ENCODE data around the gene POLR2B. TPM values are rescaled to one million over a fixed set of nuclear protein-coding genes. Genes with fewer than 3 reads are reported as not detected.

POLR2B gene
- total and polyA plus RNA-seq, 5 donors, result 38.1 to 80.9 (median 73.1) TPM

DNA sequence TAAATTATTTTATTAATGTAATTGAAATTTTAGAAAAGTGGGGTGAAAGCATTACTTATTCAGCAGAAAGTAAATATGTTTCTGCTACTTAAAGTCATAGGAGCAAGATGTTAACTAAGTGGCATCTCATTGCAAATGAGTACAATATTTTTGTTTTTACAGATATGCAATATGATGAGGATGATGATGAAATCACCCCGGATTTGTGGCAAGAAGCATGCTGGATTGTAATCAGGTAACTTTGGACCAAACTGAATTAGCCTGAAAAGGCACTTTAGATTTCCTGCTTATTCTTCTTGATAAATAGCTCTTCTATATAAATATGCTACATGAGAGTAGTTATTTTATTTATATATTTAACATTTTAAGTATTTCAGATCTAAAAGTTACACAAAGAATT is 7.5 kb downstream of the POLR2B start:
- no peak for ATAC-seq
- H3K27me3 ChIP-seq (ENCODE audit: control insufficient read depth, insufficient read depth), result no peaks in the 10 kb centered on the region
- H3K4me1 ChIP-seq (ENCODE audit: control insufficient read depth, insufficient read depth, low read length), result peaks cover 4% of the 10 kb centered on the region
- no peak overlapping the region for H3K4me3 ChIP-seq (ENCODE audit: low read length)
- H3K9me3 ChIP-seq (ENCODE audit: control insufficient read depth, low read length), result no peaks in the 10 kb centered on the region
- no peak overlapping the region for H3K27ac ChIP-seq (ENCODE audit: low read length)
- intact Hi-C loops (cut with DNase I), result no loop called here
- no peak for DNase-seq
- 94% methylated on average over 1 of the region's 1 CpG for WGBS

DNA sequence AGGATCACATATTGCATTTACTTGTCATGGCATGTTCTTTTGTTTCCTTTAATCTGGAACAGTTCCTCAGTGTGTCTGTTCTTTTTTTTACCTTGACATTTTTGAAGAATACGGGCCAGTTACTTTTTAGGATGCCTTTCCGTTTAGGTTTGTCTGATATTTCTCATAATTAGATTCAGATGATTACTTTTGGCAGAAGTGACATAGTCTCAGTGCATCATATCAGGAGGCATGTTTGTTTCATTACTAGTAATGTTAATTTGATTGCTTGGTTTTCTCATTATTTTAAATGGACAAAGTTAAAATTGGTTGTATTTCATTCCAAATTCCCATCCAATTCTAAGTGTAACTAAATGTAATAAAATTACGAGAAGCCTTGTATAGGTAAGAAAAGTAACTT is 8.3 kb downstream of the POLR2B start:
- WGBS, result 95% methylated on average over 3 of the region's 3 CpGs
- Histone ChIP-seq H3K4me3 (ENCODE audit: low read length) (no peak overlapping the region), H3K9me3 (ENCODE audit: control insufficient read depth, low read length) (no peaks in the 10 kb centered on the region), H3K4me1 (ENCODE audit: control insufficient read depth, insufficient read depth, low read length) (peaks cover 4% of the 10 kb centered on the region), H3K27ac (ENCODE audit: low read length) (no peak overlapping the region), H3K27me3 (ENCODE audit: control insufficient read depth, insufficient read depth) (no peaks in the 10 kb centered on the region)
- no peak for ATAC-seq
- no peak for DNase-seq
- intact Hi-C loops (cut with DNase I), result no loop called here

DNA sequence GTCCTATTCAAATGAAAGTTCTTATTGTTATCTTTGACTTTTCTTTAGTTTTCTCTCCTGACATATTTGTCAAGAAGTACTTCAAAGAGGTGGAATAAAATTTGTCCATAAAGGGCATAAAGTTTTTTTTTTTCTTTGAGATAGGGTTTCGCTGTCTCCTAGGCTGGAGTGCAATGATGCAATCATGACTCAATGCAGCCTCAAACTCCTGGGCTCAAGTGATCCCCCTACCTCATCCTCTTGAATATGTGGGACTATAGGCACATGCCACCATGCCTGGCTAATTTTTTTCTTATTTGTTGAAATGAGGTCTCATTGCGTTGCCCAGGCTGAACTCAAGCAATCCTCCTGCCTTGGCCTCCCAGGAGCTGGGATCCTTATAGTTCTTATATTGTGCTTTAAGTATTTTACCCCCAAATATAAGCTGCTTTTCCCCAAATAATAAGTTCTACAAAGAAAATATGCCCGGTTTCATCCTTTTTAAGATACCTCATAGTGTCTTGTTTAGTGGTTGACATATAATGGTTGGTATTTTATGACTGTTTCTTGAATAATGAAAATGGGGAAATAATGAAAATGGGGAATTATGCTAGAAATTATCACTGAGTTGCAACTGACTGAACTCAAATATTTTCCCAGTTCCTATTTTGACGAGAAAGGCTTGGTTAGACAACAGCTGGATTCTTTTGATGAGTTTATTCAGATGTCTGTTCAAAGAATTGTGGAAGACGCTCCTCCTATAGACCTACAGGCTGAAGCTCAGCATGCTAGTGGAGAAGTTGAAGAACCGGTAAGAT is 11.6 kb downstream of the POLR2B start:
- no peak overlapping the region for H3K27ac ChIP-seq (ENCODE audit: low read length)
- no peaks in the 10 kb centered on the region for H3K27me3 ChIP-seq (ENCODE audit: control insufficient read depth, insufficient read depth)
- intact Hi-C loops (cut with DNase I), result no loop called here
- no peak overlapping the region for H3K4me3 ChIP-seq (ENCODE audit: low read length)
- no peaks in the 10 kb centered on the region for H3K9me3 ChIP-seq (ENCODE audit: control insufficient read depth, low read length)
- WGBS, result 91% methylated on average over 6 of the region's 6 CpGs
- ATAC-seq (no peak), DNase-seq (no peak)
- H3K4me1 ChIP-seq (ENCODE audit: control insufficient read depth, insufficient read depth, low read length), result no peaks in the 10 kb centered on the region

DNA sequence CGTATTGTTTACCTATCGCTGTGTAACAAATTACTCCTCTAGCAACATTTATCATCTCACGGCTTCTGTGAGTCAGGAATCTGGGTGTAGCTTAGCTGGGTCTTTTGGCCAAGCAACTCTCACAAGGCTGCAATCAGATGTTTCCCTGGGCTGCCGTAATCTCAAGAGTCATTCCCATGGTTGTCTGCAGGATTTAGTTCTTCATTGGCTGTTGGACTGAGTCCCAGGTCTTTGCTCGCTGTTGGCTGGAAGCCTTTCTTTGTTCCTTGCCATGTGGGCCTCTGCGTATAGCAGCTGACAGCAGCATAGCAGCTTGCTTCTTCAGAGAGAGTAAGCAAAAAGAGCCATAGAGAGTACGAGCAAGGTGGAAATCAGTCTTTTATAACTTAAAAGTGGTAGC is 16.8 kb downstream of the POLR2B start:
- Histone ChIP-seq H3K9me3 (ENCODE audit: control insufficient read depth, low read length) (no peaks in the 10 kb centered on the region), H3K27me3 (ENCODE audit: control insufficient read depth, insufficient read depth) (no peaks in the 10 kb centered on the region), H3K27ac (ENCODE audit: low read length) (peak overlapping the region; percentile 57), H3K4me1 (ENCODE audit: control insufficient read depth, insufficient read depth, low read length) (peaks cover 3% of the 10 kb centered on the region), H3K4me3 (ENCODE audit: low read length) (no peak overlapping the region)
- ATAC-seq, result peak; percentile 95 to 97
- intact Hi-C loops (cut with DNase I), result no loop called here
- WGBS, result 13% methylated on average over 7 of the region's 7 CpGs
- DNase-seq, result peak; percentile 69 to 85 (median 84)

DNA sequence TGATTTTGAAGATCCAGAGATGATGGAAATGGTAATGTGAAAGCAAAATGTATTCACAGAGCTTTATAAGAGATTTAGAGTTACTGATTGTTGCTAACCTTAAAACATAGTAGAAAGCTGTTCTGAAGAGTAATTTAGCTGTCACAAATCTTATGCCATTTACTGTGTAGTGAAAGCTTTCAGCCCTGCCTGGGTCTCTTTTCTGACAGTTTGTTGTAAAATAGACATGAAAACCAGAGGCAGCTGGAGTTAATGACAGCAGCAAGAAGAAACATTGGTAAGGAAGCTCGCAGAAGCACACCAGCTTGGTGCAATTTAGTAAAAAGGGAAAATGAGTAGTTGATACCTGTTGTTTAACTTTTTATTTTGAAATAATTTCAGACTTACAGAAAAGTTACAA is 21.1 kb downstream of the POLR2B start:
- intact Hi-C loops (cut with DNase I), result no loop called here
- H3K4me1 ChIP-seq (ENCODE audit: control insufficient read depth, insufficient read depth, low read length), result peaks cover 3% of the 10 kb centered on the region
- ATAC-seq (no peak), DNase-seq (no peak)
- no peaks in the 10 kb centered on the region for H3K27me3 ChIP-seq (ENCODE audit: control insufficient read depth, insufficient read depth)
- no peaks in the 10 kb centered on the region for H3K9me3 ChIP-seq (ENCODE audit: control insufficient read depth, low read length)
- no peak overlapping the region for H3K27ac ChIP-seq (ENCODE audit: low read length)
- H3K4me3 ChIP-seq (ENCODE audit: low read length), result no peak overlapping the region
- 98% methylated on average over 1 of the region's 1 CpG for WGBS

DNA sequence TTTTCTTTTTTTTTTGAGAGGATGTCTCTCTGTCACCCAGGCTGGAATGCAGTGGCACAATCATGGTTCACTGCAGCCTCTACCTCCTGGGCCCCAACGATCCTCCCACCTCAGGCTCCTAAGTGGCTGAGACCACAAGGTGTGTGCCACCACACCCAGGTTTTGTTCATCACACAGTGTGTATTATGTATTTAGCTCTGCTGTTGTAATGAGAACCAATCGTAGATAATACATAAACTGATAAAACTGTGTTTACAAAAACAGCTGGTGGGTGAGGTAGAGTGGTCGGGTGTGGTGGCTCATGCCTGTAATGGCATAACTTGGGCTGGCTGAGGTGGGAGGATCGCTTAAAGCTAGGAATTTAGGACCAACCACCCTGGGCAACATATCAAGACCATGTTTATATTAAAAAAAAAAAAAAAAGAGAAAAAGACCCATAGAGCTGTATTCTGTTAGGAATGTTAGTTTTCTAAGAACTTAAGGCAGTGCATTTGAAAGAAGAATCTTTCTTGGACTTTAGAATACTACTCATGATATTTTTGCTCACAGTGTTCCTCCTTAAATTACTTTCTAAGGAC is 34.9 kb downstream of the POLR2B start:
- Histone ChIP-seq H3K4me1 (ENCODE audit: control insufficient read depth, insufficient read depth, low read length) (no peaks in the 10 kb centered on the region), H3K9me3 (ENCODE audit: control insufficient read depth, low read length) (no peaks in the 10 kb centered on the region), H3K27me3 (ENCODE audit: control insufficient read depth, insufficient read depth) (no peaks in the 10 kb centered on the region), H3K4me3 (ENCODE audit: low read length) (no peak overlapping the region), H3K27ac (ENCODE audit: low read length) (no peak overlapping the region)
- intact Hi-C loops (cut with DNase I), result no loop called here
- WGBS, result 83% methylated on average over 4 of the region's 4 CpGs
- ATAC-seq, result peak in 1 of 2 donors; percentile 34
- no peak for DNase-seq

DNA sequence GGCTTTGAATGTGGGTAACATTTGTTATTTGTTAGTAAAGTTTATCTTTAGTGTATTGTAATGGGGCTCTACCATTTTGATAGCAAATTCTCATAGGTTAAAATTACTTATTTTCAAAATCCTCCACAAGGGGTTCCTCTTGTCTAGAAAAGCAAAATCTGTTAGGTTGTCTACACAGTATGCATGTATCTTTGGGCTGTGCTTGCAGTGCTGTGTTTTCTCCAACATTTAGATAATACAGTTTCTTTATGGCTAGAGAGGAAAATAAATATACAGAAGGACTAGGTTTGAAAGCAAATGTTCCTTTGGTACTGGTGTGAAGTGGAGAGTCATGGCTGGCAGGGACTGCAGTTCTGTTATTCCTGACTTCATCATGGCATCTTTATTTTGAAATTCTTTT is 40.3 kb downstream of the POLR2B start:
- peak; percentile 11 to 43 for ATAC-seq
- no peak for DNase-seq

DNA sequence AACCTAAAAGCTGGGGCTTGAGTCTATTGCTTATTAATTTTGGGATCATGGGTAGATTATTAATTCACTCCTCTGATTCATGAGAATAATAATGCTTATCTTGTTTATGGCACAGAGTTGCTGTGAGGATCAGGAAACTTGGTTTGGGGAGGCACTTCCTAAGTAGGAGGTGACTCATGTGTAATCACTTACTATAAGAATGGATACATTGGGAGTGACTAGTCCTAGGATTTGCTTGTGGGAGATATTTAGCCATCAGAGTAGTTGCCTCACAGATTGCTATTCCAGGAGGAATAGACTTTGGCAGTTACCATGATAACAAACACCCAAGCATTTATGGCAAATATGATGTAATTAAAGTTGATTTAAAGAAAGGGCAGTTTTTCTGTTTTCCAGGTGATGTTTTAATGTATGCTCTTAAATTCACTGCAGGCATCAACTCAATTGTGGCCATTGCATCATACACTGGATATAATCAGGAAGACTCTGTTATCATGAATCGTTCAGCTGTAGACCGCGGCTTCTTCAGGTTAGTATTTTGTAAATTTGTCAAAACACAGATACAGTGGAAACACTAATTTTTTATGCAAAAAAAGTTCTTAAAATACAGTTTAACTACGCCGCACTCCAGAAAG is 41.9 kb downstream of the POLR2B start:
- WGBS, result 71% methylated on average over 5 of the region's 5 CpGs

More for the DNA sequence above, 40.3 kb downstream of the POLR2B start:
- no peaks in the 10 kb centered on the region for H3K27me3 ChIP-seq (ENCODE audit: control insufficient read depth, insufficient read depth)
- H3K9me3 ChIP-seq (ENCODE audit: control insufficient read depth, low read length), result no peaks in the 10 kb centered on the region
- H3K4me3 ChIP-seq (ENCODE audit: low read length), result no peak overlapping the region
- intact Hi-C loops (cut with DNase I), result no loop called here
- peaks cover 2% of the 10 kb centered on the region for H3K4me1 ChIP-seq (ENCODE audit: control insufficient read depth, insufficient read depth, low read length)
- no peak overlapping the region for H3K27ac ChIP-seq (ENCODE audit: low read length)

DNA sequence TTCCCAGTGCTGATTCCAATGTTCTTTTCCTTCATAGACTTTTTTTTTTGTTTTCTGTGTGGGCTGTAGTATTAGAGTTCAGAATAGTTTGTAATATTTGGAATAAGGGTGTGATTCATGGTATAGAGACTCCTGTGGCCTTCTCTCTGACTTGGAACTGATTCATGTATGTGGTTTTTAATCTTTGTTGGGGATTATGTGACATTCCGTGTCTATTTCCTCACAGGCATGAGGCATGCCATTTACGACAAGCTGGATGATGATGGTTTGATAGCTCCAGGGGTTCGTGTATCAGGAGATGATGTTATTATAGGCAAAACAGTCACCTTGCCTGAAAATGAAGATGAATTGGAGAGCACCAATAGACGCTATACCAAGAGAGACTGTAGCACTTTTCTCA is 44.4 kb downstream of the POLR2B start:
- H3K27ac ChIP-seq (ENCODE audit: low read length), result no peak overlapping the region
- ATAC-seq, result no peak
- H3K9me3 ChIP-seq (ENCODE audit: control insufficient read depth, low read length), result no peaks in the 10 kb centered on the region
- no peaks in the 10 kb centered on the region for H3K27me3 ChIP-seq (ENCODE audit: control insufficient read depth, insufficient read depth)
- intact Hi-C loops (cut with DNase I), result no loop called here
- peaks cover 2% of the 10 kb centered on the region for H3K4me1 ChIP-seq (ENCODE audit: control insufficient read depth, insufficient read depth, low read length)
- 78% methylated on average over 4 of the region's 4 CpGs for WGBS
- no peak for DNase-seq
- H3K4me3 ChIP-seq (ENCODE audit: low read length), result no peak overlapping the region

More for the DNA sequence above, 41.9 kb downstream of the POLR2B start:
- Histone ChIP-seq H3K27me3 (ENCODE audit: control insufficient read depth, insufficient read depth) (no peaks in the 10 kb centered on the region), H3K4me1 (ENCODE audit: control insufficient read depth, insufficient read depth, low read length) (peaks cover 2% of the 10 kb centered on the region), H3K27ac (ENCODE audit: low read length) (no peak overlapping the region), H3K4me3 (ENCODE audit: low read length) (no peak overlapping the region), H3K9me3 (ENCODE audit: control insufficient read depth, low read length) (no peaks in the 10 kb centered on the region)
- no peak for DNase-seq
- ATAC-seq, result peak; percentile 61 to 87
- intact Hi-C loops (cut with DNase I), result no loop called here

DNA sequence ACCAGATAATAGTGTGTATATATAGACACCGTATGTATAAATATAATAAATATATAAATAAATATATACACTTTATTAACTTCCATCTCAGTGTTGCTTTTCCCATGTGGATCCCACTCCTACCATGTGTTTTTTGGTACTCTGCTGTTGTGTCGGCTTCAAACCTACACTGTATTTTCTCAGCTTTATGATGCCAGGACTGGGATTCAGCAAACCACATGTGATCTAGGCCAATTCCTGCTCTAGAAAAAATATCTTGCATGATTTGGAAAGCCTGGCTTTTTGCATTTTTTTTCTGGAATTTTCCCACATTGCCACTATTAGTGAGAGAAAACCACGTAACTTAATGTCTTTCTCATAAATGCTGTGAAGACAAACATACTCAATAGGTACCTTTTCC is 55.8 kb downstream of the POLR2B start:
- intact Hi-C loops (cut with DNase I), result no loop called here
- Histone ChIP-seq H3K4me3 (ENCODE audit: low read length) (no peak overlapping the region), H3K4me1 (ENCODE audit: control insufficient read depth, insufficient read depth, low read length) (no peaks in the 10 kb centered on the region), H3K27me3 (ENCODE audit: control insufficient read depth, insufficient read depth) (no peaks in the 10 kb centered on the region), H3K9me3 (ENCODE audit: control insufficient read depth, low read length) (no peaks in the 10 kb centered on the region), H3K27ac (ENCODE audit: low read length) (no peak overlapping the region)
- no peak for DNase-seq
- no peak for ATAC-seq
- WGBS, result 76% methylated on average over 3 of the region's 3 CpGs

DNA sequence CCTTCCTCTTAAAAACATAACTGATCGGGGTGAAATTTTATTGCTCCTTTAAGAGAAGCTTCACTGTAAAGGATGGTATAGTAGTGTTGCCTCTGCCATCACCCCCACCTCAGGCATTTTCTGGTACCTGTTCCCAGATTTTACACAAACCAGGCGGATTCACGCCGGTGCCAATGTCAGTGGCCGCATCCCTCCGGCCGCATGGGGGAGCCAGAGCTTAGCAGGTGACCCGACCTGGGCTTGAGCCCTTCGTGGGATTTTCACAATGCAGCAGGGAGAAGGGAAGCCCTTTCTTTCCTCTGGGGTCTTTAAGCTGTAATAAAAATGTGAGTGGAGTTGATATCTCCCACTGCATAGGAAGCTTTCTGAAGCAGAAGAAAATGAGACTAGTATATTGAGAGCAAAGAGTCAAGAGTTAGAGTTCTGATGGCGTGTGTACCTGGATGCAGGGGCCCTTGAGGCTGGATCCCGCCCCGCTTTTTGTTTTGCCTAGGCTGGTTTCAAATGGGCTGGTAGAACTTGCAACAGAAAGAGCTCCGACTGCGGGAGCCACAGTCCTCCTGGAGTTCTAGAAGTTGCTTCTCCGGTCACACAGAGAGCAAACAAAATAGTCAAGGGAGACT is 59.4 kb downstream of the POLR2B start:
- WGBS, result 52% methylated on average over 15 of the region's 15 CpGs
- intact Hi-C loops (cut with DNase I), result no loop called here

More for the DNA sequence above, 59.4 kb downstream of the POLR2B start:
- no peaks in the 10 kb centered on the region for H3K27me3 ChIP-seq (ENCODE audit: control insufficient read depth, insufficient read depth)
- H3K27ac ChIP-seq (ENCODE audit: low read length), result peak overlapping the region; percentile 44
- no peaks in the 10 kb centered on the region for H3K9me3 ChIP-seq (ENCODE audit: control insufficient read depth, low read length)
- H3K4me3 ChIP-seq (ENCODE audit: low read length), result no peak overlapping the region
- H3K4me1 ChIP-seq (ENCODE audit: control insufficient read depth, insufficient read depth, low read length), result peaks cover 6% of the 10 kb centered on the region
- DNase-seq (peak; percentile 50 to 89 (median 86)), ATAC-seq (peak; percentile 61 to 67)

All from right cardiac atrium (tissue), 5 donors.